Prostate gland (tissue), 2 donors: ENCODE data around the gene TARBP1.
"Not testable (repeated sequence)": the region's sequence is repeated elsewhere in the genome, so short reads cannot be mapped to it uniquely, and the experiment has no call there.

Experiments used
- CTCF ChIP-seq, 4 experiments: fragments of 200-600 bp in 2 of 4; fragments of 450-650 bp in 2 of 4; sonication (generic) in 2 of 4; IDR thresholded peaks; 1 replicate in 3 of 4; 2 replicates in 1 of 4; pipeline ENCODE4 v1.5.1; 2016 to 2019; ENCODE audit warnings: antibody characterized with exemption in 4 of 4, mild to moderate bottlenecking in 2 of 4, moderate library complexity in 2 of 4
- POLR2A ChIP-seq: fragments of 450-650 bp; IDR thresholded peaks from one replicate; pipeline ENCODE4 v1.6.1; 2016; ENCODE audit warnings: antibody characterized with exemption, mild to moderate bottlenecking
- POLR2AphosphoS5 ChIP-seq: sonication (generic); formaldehyde crosslinking; IDR thresholded peaks from one replicate; pipeline ENCODE4 v1.6.1; 2017; ENCODE audit warnings: antibody characterized with exemption

GRCh38 chr1:234379591-234380109, 99.3 kb downstream of the TARBP1 start:
- not testable (repeated sequence) for TF ChIP-seq CTCF (IDR thresholded peaks at IDR 0.05); POLR2AphosphoS5; POLR2A
